ENCODE measurements around the gene PLD4. TPM values are rescaled to one million over a fixed set of nuclear protein-coding genes. Genes with fewer than 3 reads are reported as not detected.

The PLD4 gene
- total RNA-seq, 1 experiment from 2014 or later: not detected

- no peak overlapping the region for H3K27ac ChIP-seq
- POLR2A ChIA-PET (ENCODE audit: unreplicated experiment): no interaction called here
These were observed 48.4 kb upstream of the PLD4 start for GRCh38 chr14:104876251-104876699.

DNA sequence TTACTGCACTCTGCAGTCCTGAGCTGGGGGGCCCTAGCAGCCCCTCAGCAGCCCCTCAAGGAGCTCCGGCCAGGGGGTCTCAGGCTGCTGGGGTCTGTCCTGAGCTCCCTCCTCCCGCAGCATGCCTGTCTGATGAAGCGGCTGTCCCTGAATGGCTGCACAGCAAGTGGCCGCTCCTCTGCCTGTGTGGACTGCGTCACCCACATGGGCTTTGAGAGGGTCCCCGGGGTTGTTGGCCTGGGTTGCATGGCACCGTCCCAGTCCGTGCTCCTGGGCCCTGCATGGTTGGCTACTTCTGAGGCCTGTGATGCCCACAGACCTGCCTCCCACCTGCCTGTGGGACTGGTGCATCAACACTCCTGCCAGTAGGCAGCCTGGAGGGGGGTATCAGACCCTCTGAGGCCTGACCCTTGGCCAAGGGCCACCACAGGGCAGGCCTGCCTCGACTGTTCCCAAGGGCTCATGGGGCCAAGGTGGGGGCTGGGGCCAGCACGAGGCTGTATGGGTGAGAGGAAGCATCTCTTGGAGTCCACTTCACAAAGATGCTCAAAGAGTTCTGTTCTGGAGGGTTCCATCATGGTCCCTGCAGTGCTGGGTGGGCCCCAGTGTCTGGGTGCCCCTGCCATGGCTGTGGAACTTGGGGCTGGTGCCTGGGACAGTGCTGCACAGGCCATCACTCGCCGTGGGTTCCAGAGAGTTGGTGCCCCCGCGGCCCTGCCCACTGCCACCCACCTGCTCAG lies 47.4 kb upstream of the PLD4 start:
- no TSS peak for BruUV-seq (replicated peaks)

More at GRCh38 chr14:104876251-104876699, 48.4 kb upstream of the PLD4 start:
- no peaks in the 10 kb centered on the region for H3K4me1 ChIP-seq (replicated peaks; ENCODE audit: insufficient read depth)
- no peaks in the 10 kb centered on the region for H3K9me3 ChIP-seq (ENCODE audit: insufficient read depth, low read depth)
- intact Hi-C loops (cut with micrococcal nuclease; ENCODE audit: unreplicated experiment): no loop called here
- no peak overlapping the region for H3K4me3 ChIP-seq
- CTCF ChIA-PET: no interaction called here
- H3F3A ChIP-seq (ENCODE audit: insufficient read depth, low read depth): no peaks in the 10 kb centered on the region; the same call in 1 of the 2 replicates
- H3K27me3 ChIP-seq (ENCODE audit: insufficient read depth, low read depth): no peaks in the 10 kb centered on the region
- H3K4me2 ChIP-seq: no peak overlapping the region
- peaks cover 21% of the 10 kb centered on the region; the same call in 1 of the 2 replicates for H3K79me2 ChIP-seq (ENCODE audit: low read depth)
- peaks cover 53% of the 10 kb centered on the region for H4K20me1 ChIP-seq (ENCODE audit: insufficient read depth)
- no peaks in the 10 kb centered on the region for H3K9me2 ChIP-seq (ENCODE audit: insufficient read depth)
- no peak for TF ChIP-seq EZH2 (IDR thresholded peaks at IDR 0.05; ENCODE audit: low read depth)
- TF ChIP-seq, protein P1, sequence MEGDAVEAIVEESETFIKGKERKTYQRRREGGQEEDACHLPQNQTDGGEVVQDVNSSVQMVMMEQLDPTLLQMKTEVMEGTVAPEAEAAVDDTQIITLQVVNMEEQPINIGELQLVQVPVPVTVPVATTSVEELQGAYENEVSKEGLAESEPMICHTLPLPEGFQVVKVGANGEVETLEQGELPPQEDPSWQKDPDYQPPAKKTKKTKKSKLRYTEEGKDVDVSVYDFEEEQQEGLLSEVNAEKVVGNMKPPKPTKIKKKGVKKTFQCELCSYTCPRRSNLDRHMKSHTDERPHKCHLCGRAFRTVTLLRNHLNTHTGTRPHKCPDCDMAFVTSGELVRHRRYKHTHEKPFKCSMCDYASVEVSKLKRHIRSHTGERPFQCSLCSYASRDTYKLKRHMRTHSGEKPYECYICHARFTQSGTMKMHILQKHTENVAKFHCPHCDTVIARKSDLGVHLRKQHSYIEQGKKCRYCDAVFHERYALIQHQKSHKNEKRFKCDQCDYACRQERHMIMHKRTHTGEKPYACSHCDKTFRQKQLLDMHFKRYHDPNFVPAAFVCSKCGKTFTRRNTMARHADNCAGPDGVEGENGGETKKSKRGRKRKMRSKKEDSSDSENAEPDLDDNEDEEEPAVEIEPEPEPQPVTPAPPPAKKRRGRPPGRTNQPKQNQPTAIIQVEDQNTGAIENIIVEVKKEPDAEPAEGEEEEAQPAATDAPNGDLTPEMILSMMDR (conservative IDR thresholded peaks at IDR 0.05): no peak
- no peaks in the 10 kb centered on the region; the same call in 1 of the 2 replicates for H3K36me3 ChIP-seq (ENCODE audit: low read depth)
- no TSS peak for BruUV-seq (replicated peaks)
- no peak for DNase-seq
- H2AFZ ChIP-seq: no peak overlapping the region

GRCh38 chr14:104877806-104878550 lies 46.7 kb upstream of the PLD4 start:
- peaks cover 7% of the 10 kb centered on the region for H3K4me1 ChIP-seq (replicated peaks; ENCODE audit: insufficient read depth)
- no peaks in the 10 kb centered on the region for H3K27me3 ChIP-seq (ENCODE audit: insufficient read depth, low read depth)
- H3K36me3 ChIP-seq (ENCODE audit: low read depth): no peaks in the 10 kb centered on the region; the same call in 1 of the 2 replicates
- no peak for DNase-seq
- H3F3A ChIP-seq (ENCODE audit: insufficient read depth, low read depth): peaks cover 8% of the 10 kb centered on the region; the same call in 1 of the 2 replicates
- BruUV-seq (replicated peaks): no TSS peak
- intact Hi-C loops (cut with micrococcal nuclease; ENCODE audit: unreplicated experiment): no loop called here
- H3K4me3 ChIP-seq: no peak overlapping the region
- peaks cover 42% of the 10 kb centered on the region for H4K20me1 ChIP-seq (ENCODE audit: insufficient read depth)
- peaks cover 10% of the 10 kb centered on the region; the same call in 1 of the 2 replicates for H3K79me2 ChIP-seq (ENCODE audit: low read depth)
- ChIA-PET CTCF (no interaction called here), POLR2A (ENCODE audit: unreplicated experiment) (no interaction called here)
- TF ChIP-seq, protein P1 (conservative IDR thresholded peaks at IDR 0.05): no peak
- TF ChIP-seq EZH2 (IDR thresholded peaks at IDR 0.05; ENCODE audit: low read depth): no peak
- H2AFZ ChIP-seq: no peak overlapping the region
- no peaks in the 10 kb centered on the region for H3K9me3 ChIP-seq (ENCODE audit: insufficient read depth, low read depth)
- H3K9me2 ChIP-seq (ENCODE audit: insufficient read depth): no peaks in the 10 kb centered on the region
- H3K27ac ChIP-seq: no peak overlapping the region
- H3K4me2 ChIP-seq: no peak overlapping the region

More for the DNA sequence above, 47.4 kb upstream of the PLD4 start:
- H3K27me3 ChIP-seq (ENCODE audit: insufficient read depth, low read depth): no peaks in the 10 kb centered on the region
- no peak overlapping the region for H2AFZ ChIP-seq
- peaks cover 8% of the 10 kb centered on the region; the same call in 1 of the 2 replicates for H3F3A ChIP-seq (ENCODE audit: insufficient read depth, low read depth)
- DNase-seq: no peak
- H3K4me2 ChIP-seq: no peak overlapping the region
- no peak overlapping the region for H3K27ac ChIP-seq
- CTCF ChIA-PET: no interaction called here
- no peak overlapping the region for H3K4me3 ChIP-seq
- H3K36me3 ChIP-seq (ENCODE audit: low read depth): no peaks in the 10 kb centered on the region; the same call in 1 of the 2 replicates
- intact Hi-C loops (cut with micrococcal nuclease; ENCODE audit: unreplicated experiment): no loop called here
- peaks cover 4% of the 10 kb centered on the region; the same call in 1 of the 2 replicates for H3K4me1 ChIP-seq (replicated peaks; ENCODE audit: insufficient read depth)
- H4K20me1 ChIP-seq (ENCODE audit: insufficient read depth): peaks cover 47% of the 10 kb centered on the region
- peaks cover 15% of the 10 kb centered on the region; the same call in 1 of the 2 replicates for H3K79me2 ChIP-seq (ENCODE audit: low read depth)
- no peaks in the 10 kb centered on the region for H3K9me2 ChIP-seq (ENCODE audit: insufficient read depth)
- POLR2A ChIA-PET (ENCODE audit: unreplicated experiment): no interaction called here
- TF ChIP-seq EZH2 (IDR thresholded peaks at IDR 0.05; ENCODE audit: low read depth): no peak
- TF ChIP-seq, protein P1 (conservative IDR thresholded peaks at IDR 0.05): no peak
- no peaks in the 10 kb centered on the region for H3K9me3 ChIP-seq (ENCODE audit: insufficient read depth, low read depth)

Measured in PC-9 (cell line).